Prostate gland (tissue), 2 donors: ENCODE data around the gene SLFN5. TPM values are rescaled to one million over a fixed set of nuclear protein-coding genes. Genes with fewer than 3 reads are reported as not detected.

ENCODE experiments used
- DNase-seq: peaks from one replicate; pipeline ENCODE4 v3.0.0-alpha.2; 2019; ENCODE audit warnings: low spot score
- H3K27ac ChIP-seq, 2 donors: fragments of 200-600 bp; sonication (generic); 2 replicates each; pipeline ENCODE4 v1.5.1; 2017 to 2019
- H3K27me3 ChIP-seq: fragments of 200-600 bp; sonication (generic); replicated peaks from 2 replicates; pipeline ENCODE4 v1.5.1; 2019; ENCODE audit not compliant: insufficient read depth
- H3K36me3 ChIP-seq, 2 donors: fragments of 200-600 bp; sonication (generic); 1 replicate in 1 of 2; 2 replicates in 1 of 2; pipeline versions ENCODE4 v1.5.1 to v1.8.1; 2017 to 2019
- H3K4me1 ChIP-seq: fragments of 200-600 bp; sonication (generic); replicated peaks from 2 replicates; pipeline ENCODE4 v1.5.1; 2019
- H3K4me3 ChIP-seq, 2 donors: fragments of 200-600 bp; sonication (generic); 2 replicates each; pipeline ENCODE4 v1.5.1; 2017 to 2019
- H3K9me3 ChIP-seq: fragments of 200-600 bp; sonication (generic); 2 replicates; pipeline ENCODE4 v1.5.1; 2017
- POLR2A ChIP-seq: fragments of 450-650 bp; IDR thresholded peaks from one replicate; pipeline ENCODE4 v1.6.1; 2016; ENCODE audit warnings: antibody characterized with exemption, mild to moderate bottlenecking
- POLR2AphosphoS5 ChIP-seq: sonication (generic); formaldehyde crosslinking; IDR thresholded peaks from one replicate; pipeline ENCODE4 v1.6.1; 2017; ENCODE audit warnings: antibody characterized with exemption
- WGBS: methylation state at CpG from one replicate; pipeline ENCODE4 v1.1.5; 2018; 5-methylcytosine and 5-hydroxymethylcytosine counted together
- intact Hi-C: fragments of 100-400 bp; cut with DNase I; formaldehyde crosslinking; loops from one replicate; pipeline ENCODE4 v1.14.2; 2022
- total RNA-seq, 2 donors: library from RNA; depleted of rRNA; stranded (reverse); fragments of >200 nt; gene quantifications; one replicate each; pipeline ENCODE4 v1.1.0, GENCODE V29; 2016
- TF ChIP-seq, protein P1 (sequence below), 4 experiments: fragments of 200-600 bp in 2 of 4; fragments of 450-650 bp in 2 of 4; sonication (generic) in 2 of 4; IDR thresholded peaks; 1 replicate in 3 of 4; 2 replicates in 1 of 4; pipeline ENCODE4 v1.5.1; 2016 to 2019; ENCODE audit warnings: antibody characterized with exemption in 4 of 4, mild to moderate bottlenecking in 2 of 4, moderate library complexity in 2 of 4

The SLFN5 gene
- total RNA-seq, 2 donors from 2014 or later, result 21.4 to 21.5 TPM

DNA sequence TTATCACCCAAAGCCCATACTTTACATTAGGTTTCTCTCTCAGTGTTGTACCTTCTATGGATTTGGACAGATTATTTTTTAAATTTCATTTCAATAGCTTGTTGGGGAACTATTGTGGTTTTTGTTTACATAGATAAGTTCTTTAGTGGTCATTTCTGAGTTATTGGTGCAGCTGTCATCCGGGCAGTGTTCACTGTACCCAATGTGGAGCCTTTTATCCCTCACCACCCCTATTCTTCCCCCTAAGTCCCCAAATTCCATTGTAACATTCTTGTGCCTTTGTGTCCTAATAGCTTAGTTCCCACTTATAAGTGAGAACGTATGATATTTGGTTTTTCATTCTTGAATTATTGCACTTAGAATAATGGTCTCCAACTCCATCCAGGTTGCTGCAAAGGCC is 73.1 kb downstream of the SLFN5 start:
- no peaks in the 10 kb centered on the region for H3K27me3 ChIP-seq
- DNase-seq, result no peak
- 87% methylated on average over 2 of the region's 2 CpGs for WGBS
- no peaks in the 10 kb centered on the region for H3K9me3 ChIP-seq
- H3K36me3 ChIP-seq, result no peaks in the 10 kb centered on the region
- peaks cover 3% of the 10 kb centered on the region for H3K4me1 ChIP-seq
- H3K27ac ChIP-seq, result no peak overlapping the region
- TF ChIP-seq, protein P1, sequence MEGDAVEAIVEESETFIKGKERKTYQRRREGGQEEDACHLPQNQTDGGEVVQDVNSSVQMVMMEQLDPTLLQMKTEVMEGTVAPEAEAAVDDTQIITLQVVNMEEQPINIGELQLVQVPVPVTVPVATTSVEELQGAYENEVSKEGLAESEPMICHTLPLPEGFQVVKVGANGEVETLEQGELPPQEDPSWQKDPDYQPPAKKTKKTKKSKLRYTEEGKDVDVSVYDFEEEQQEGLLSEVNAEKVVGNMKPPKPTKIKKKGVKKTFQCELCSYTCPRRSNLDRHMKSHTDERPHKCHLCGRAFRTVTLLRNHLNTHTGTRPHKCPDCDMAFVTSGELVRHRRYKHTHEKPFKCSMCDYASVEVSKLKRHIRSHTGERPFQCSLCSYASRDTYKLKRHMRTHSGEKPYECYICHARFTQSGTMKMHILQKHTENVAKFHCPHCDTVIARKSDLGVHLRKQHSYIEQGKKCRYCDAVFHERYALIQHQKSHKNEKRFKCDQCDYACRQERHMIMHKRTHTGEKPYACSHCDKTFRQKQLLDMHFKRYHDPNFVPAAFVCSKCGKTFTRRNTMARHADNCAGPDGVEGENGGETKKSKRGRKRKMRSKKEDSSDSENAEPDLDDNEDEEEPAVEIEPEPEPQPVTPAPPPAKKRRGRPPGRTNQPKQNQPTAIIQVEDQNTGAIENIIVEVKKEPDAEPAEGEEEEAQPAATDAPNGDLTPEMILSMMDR (IDR thresholded peaks at IDR 0.05), result no peak
- TF ChIP-seq POLR2AphosphoS5, result no peak
- no peak overlapping the region for H3K4me3 ChIP-seq
- intact Hi-C loops, result no loop called here

DNA sequence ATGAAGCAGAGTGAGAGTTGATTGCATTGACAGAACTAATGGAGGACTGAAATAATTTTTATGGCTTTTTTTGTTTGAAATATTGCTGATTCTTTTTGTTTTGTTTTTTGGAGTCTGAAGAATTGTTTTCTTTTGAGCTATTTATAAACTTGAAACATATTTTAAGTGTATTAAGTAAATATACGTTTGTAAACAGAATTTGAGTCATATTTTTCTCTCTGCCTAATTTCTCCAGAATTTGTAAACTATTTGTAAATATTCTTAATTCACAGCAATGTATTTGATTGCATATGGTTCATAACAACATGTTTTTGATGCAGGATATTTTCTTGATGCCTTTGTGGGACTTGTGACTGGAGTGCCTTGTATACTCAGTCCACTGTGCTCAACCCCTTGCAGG is 79.9 kb downstream of the SLFN5 start:
- WGBS, result 94% methylated on average over 1 of the region's 1 CpG
- Histone ChIP-seq H3K27ac (no peak overlapping the region), H3K9me3 (no peaks in the 10 kb centered on the region), H3K27me3 (no peaks in the 10 kb centered on the region), H3K4me3 (no peak overlapping the region), H3K36me3 (no peaks in the 10 kb centered on the region), H3K4me1 (no peaks in the 10 kb centered on the region)
- TF ChIP-seq, protein P1 (IDR thresholded peaks at IDR 0.05), result no peak
- TF ChIP-seq POLR2AphosphoS5 (no peak), POLR2A (no peak)
- no peak for DNase-seq
- intact Hi-C loops, result no loop called here

Other genes with a start within 250 kb of the SLFN5 start
- 10 to 100 TPM; 46.6 to 51.3 TPM for gene RFFL, start 179.4 kb upstream of the SLFN5 start, total RNA-seq
- 10 to 100 TPM in 1 of 2 donors, 1 to 10 TPM in 1; 9.9 to 12.0 TPM for gene RAD51D, start 123.2 kb upstream of the SLFN5 start, total RNA-seq
- 1 to 10 TPM in 1 of 2 donors, not detected in 1; 4.6 TPM for gene FNDC8, start 121.5 kb upstream of the SLFN5 start, total RNA-seq
- 10 to 100 TPM; 12.5 to 17.7 TPM for gene NLE1, start 100.8 kb upstream of the SLFN5 start, total RNA-seq
- gene UNC45B, start 95.3 kb upstream of the SLFN5 start, total RNA-seq, result under 1 TPM in 1 of 2 donors, not detected in 1; 0.96 TPM
- gene SLC35G3, start 48.7 kb upstream of the SLFN5 start, total RNA-seq, result under 1 TPM in 1 of 2 donors, not detected in 1; 0.34 TPM
- 1 to 10 TPM; 7.7 TPM for gene SLFN11, start 130.5 kb downstream of the SLFN5 start, total RNA-seq
- gene SLFN12, start 189.4 kb downstream of the SLFN5 start, total RNA-seq, result 1 to 10 TPM; 4.9 to 5.2 TPM
- 10 to 100 TPM in 1 of 2 donors, 1 to 10 TPM in 1; 4.1 to 10.5 TPM for gene SLFN13, start 205.7 kb downstream of the SLFN5 start, total RNA-seq